Measurements from ENCODE around the gene KIF5C.

DNA sequence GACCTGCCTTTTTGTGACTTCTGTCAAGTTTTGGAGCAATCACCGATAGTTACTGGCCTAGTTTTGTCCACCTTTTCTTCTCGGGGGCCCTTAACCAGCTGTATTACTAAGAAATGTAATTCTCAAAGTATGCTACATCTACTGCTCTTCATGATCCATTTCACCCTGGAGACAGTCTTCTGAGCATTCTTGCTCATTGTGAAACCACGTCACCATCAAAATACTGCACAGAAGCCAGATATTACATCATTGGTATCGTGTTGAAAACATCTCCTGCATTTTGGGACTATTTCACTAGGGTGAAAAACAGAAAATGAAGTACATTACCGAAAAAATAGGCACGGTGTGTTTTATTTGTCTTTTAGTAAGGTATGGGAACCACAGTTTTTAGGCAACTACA is 175.2 kb downstream of the KIF5C start:
- TF ChIP-seq, protein P1, sequence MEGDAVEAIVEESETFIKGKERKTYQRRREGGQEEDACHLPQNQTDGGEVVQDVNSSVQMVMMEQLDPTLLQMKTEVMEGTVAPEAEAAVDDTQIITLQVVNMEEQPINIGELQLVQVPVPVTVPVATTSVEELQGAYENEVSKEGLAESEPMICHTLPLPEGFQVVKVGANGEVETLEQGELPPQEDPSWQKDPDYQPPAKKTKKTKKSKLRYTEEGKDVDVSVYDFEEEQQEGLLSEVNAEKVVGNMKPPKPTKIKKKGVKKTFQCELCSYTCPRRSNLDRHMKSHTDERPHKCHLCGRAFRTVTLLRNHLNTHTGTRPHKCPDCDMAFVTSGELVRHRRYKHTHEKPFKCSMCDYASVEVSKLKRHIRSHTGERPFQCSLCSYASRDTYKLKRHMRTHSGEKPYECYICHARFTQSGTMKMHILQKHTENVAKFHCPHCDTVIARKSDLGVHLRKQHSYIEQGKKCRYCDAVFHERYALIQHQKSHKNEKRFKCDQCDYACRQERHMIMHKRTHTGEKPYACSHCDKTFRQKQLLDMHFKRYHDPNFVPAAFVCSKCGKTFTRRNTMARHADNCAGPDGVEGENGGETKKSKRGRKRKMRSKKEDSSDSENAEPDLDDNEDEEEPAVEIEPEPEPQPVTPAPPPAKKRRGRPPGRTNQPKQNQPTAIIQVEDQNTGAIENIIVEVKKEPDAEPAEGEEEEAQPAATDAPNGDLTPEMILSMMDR (IDR thresholded peaks at IDR 0.05; ENCODE audit: borderline replicate concordance, extremely low read depth, low read length, poor library complexity, severe bottlenecking): no peak
- no peak for TF ChIP-seq EZH2 (IDR thresholded peaks at IDR 0.05; ENCODE audit: borderline replicate concordance, low read depth, low read length, severe bottlenecking)
